DND-41 (cell line): ENCODE results near the gene TCF7L2.
A peak's percentile ranks its signal among the peaks of the same experiment; 100 is the strongest.

Source experiments
- ATAC-seq: fragments of 200-7000 bp; cut with Tn5 transposase; 3 replicates; pipeline ENCODE4 v1.9.1; 2021; ENCODE audit warnings: low read depth; ENCODE audit not compliant: insufficient read depth
- DNase-seq: peaks from one replicate; pipeline ENCODE4 v3.0.0-alpha.2; 2020
- H2AFZ ChIP-seq: 2 replicates; pipeline ENCODE4 v1.6.0; 2012; ENCODE audit warnings: low read depth, low read length
- H3K27ac ChIP-seq: 2 replicates; pipeline ENCODE4 v1.5.1; 2012; ENCODE audit warnings: low read length, inconsistent platforms
- H3K27me3 ChIP-seq: fragments of 200-600 bp; sonication (generic); 2 replicates; pipeline ENCODE4 v1.6.0; 2012; ENCODE audit warnings: low read length, mild to moderate bottlenecking, inconsistent platforms; ENCODE audit not compliant: insufficient read depth, poor library complexity
- H3K36me3 ChIP-seq: 2 replicates; pipeline ENCODE4 v1.5.1; 2012; ENCODE audit warnings: low read length, inconsistent platforms; ENCODE audit not compliant: insufficient read depth
- H3K4me1 ChIP-seq: 2 replicates; pipeline ENCODE4 v1.5.1; 2012; ENCODE audit warnings: mild to moderate bottlenecking, low read length; ENCODE audit not compliant: insufficient read depth
- H3K4me2 ChIP-seq: 2 replicates; pipeline ENCODE4 v1.6.0; 2012; ENCODE audit warnings: mild to moderate bottlenecking, moderate library complexity, low read length, inconsistent platforms; ENCODE audit not compliant: insufficient read depth
- H3K4me3 ChIP-seq, 2 experiments: fragments of 200-600 bp in 1 of 2; shearing (Covaris generic) in 1 of 2; 2 replicates each; pipeline ENCODE4 v1.5.1; 2012 to 2016; ENCODE audit warnings: inconsistent platforms in 2 of 2, low read length in 2 of 2, mild to moderate bottlenecking in 2 of 2, low read depth in 1 of 2, moderate library complexity in 1 of 2
- H3K79me2 ChIP-seq: 2 replicates; pipeline ENCODE4 v1.6.0; 2012; ENCODE audit warnings: low read length, inconsistent platforms; ENCODE audit not compliant: insufficient read depth
- H3K9ac ChIP-seq: 2 replicates; pipeline ENCODE4 v1.6.0; 2012; ENCODE audit warnings: low read depth, mild to moderate bottlenecking, inconsistent platforms, low read length, moderate library complexity
- H3K9me3 ChIP-seq: 2 replicates; pipeline ENCODE4 v1.5.1; 2012; ENCODE audit warnings: low read length, moderate library complexity, mild to moderate bottlenecking, inconsistent platforms; ENCODE audit not compliant: insufficient read depth, severe bottlenecking
- H4K20me1 ChIP-seq: 2 replicates; pipeline ENCODE4 v1.6.0; 2012; ENCODE audit warnings: low read length; ENCODE audit not compliant: insufficient read depth
- EZH2 ChIP-seq: IDR thresholded peaks from 3 replicates; pipeline ENCODE4 v1.6.1; 2012; ENCODE audit warnings: borderline replicate concordance, low read depth, mild to moderate bottlenecking, moderate library complexity, low read length, inconsistent platforms; ENCODE audit not compliant: severe bottlenecking
- TF ChIP-seq, protein P1 (sequence below): IDR thresholded peaks from 2 replicates; pipeline ENCODE4 v1.5.1; 2012; ENCODE audit warnings: borderline replicate concordance, low read length, moderate library complexity, mild to moderate bottlenecking; ENCODE audit not compliant: poor library complexity, severe bottlenecking; ENCODE audit errors: extremely low read depth

Gene TCF7L2

DNA sequence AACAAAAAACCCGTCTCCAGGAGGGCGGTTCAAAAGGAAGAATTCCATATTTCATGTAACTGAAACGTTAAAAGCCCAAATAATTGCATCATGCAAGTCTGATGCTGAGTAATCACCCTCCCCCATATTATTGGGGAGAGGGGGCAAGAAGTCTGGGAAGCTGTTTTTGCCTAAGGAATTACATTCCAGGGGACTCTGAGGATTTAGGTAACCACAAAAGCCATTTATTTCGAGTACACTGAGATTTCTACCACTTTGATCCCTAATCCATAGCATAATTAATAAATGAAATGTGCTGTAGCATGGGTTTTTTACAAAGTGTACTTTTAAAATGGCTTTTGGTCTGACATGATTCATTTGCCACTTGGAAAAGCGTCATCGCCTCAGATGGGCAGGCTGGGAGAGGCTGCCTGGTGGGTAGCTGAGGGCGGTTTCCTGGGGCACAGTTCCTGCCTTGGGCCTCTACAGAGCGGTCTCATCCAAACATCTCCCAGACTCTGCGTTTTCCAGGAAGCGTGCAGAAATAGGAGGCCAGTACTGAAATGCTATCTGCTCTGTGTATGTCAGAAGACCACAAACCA lies 106.5 kb downstream of the TCF7L2 start:
- Histone ChIP-seq H3K4me1 (peaks cover 9% of the 10 kb centered on the region), H2AFZ (no peak overlapping the region), H3K36me3 (no peaks in the 10 kb centered on the region), H3K4me3 (no peak overlapping the region), H3K4me2 (no peak overlapping the region), H3K9ac (no peak overlapping the region), H3K27me3 (no peaks in the 10 kb centered on the region), H3K27ac (no peak overlapping the region), H4K20me1 (peaks cover 23% of the 10 kb centered on the region; the same call in 1 of the 2 replicates), H3K79me2 (peaks cover 55% of the 10 kb centered on the region), H3K9me3 (no peaks in the 10 kb centered on the region)
- TF ChIP-seq, protein P1, sequence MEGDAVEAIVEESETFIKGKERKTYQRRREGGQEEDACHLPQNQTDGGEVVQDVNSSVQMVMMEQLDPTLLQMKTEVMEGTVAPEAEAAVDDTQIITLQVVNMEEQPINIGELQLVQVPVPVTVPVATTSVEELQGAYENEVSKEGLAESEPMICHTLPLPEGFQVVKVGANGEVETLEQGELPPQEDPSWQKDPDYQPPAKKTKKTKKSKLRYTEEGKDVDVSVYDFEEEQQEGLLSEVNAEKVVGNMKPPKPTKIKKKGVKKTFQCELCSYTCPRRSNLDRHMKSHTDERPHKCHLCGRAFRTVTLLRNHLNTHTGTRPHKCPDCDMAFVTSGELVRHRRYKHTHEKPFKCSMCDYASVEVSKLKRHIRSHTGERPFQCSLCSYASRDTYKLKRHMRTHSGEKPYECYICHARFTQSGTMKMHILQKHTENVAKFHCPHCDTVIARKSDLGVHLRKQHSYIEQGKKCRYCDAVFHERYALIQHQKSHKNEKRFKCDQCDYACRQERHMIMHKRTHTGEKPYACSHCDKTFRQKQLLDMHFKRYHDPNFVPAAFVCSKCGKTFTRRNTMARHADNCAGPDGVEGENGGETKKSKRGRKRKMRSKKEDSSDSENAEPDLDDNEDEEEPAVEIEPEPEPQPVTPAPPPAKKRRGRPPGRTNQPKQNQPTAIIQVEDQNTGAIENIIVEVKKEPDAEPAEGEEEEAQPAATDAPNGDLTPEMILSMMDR, result no peak
- TF ChIP-seq EZH2, result no peak
- DNase-seq (no peak), ATAC-seq (peak; percentile 27; the same call in 1 of the 3 replicates)

DNA sequence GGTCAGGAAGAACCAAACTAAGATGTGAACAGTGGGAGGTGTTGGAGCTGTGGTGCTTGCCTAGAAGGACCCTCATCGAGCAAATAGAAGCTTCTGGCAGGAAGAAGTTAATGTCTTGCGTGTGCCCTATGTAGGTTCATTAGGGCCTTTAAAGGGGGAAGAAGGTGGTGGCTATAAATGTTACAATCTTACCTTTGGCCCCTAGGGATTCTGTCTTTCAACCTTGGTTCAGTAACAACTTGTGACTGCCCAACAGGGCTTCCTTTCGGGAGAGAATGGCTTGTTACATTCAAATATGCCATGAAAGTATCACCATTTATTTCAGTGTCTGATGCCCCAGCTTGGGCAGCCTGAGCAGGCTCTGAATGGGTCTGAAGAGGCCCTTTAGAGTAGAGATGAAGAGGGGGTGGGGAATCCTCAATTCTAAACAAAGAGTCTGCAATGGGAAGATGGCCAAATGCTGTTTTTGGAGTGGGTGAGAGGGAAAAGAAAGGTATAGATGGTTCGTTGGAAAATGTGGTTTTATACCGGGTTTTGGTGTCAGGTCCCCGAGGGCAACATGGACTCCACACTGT lies 108.0 kb downstream of the TCF7L2 start:
- Histone ChIP-seq H3K36me3 (no peaks in the 10 kb centered on the region), H4K20me1 (peaks cover 23% of the 10 kb centered on the region; the same call in 1 of the 2 replicates), H3K4me1 (peaks cover 6% of the 10 kb centered on the region; the same call in 1 of the 2 replicates), H3K4me2 (no peak overlapping the region), H3K9me3 (no peaks in the 10 kb centered on the region), H3K27me3 (no peaks in the 10 kb centered on the region), H3K9ac (no peak overlapping the region), H3K27ac (no peak overlapping the region), H3K4me3 (no peak overlapping the region), H3K79me2 (peaks cover 49% of the 10 kb centered on the region), H2AFZ (no peak overlapping the region)
- TF ChIP-seq EZH2, result no peak
- TF ChIP-seq, protein P1, result no peak
- ATAC-seq, result no peak
- DNase-seq, result no peak

DNA sequence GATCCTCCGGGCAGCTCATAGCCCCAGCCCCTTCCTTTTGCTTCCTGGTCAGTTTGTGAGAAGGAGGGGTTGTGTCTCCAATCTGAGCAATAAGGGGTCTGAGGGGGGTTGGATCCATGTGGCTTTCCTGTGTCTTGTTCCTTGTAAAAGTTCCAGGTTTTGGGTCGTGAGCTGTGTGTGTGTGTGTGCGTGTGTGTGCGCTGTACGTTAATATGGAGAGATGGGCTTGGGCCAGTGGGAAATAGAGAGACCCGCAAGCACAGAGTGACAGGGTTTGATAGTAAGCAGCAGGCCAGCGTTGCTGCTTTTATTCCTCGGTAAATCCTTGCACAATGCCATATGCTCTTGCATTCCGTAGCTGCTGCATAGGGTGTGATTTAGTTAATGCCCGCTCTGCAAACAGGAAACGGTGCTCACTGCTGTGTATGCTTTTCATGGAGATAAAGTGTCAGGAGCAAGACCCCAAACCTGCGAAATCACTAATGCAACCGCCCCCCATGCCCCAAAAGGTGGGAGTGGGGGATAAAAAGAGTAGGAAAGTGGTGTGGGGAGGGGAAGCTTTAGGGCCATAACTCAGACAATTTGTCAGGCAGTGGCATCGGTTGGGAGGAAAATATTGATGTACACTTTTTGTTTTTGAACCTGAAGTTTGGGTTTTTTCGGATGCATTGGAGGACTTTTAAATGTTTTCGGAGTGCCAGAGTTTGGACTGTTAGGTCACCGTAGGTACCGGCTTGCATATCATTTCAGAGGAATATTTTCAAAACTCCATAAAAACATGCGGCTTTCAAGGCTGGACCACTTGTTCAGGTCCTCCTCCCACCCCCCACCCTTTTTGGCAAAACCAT lies 108.7 kb downstream of the TCF7L2 start:
- Histone ChIP-seq H4K20me1 (peaks cover 21% of the 10 kb centered on the region), H3K4me3 (no peak overlapping the region), H3K79me2 (peaks cover 47% of the 10 kb centered on the region), H3K27ac (no peak overlapping the region), H3K9ac (no peak overlapping the region), H3K27me3 (no peaks in the 10 kb centered on the region), H2AFZ (no peak overlapping the region), H3K36me3 (no peaks in the 10 kb centered on the region), H3K4me2 (no peak overlapping the region), H3K9me3 (no peaks in the 10 kb centered on the region), H3K4me1 (peaks cover 6% of the 10 kb centered on the region; the same call in 1 of the 2 replicates)
- DNase-seq (no peak), ATAC-seq (no peak)
- no peak for TF ChIP-seq EZH2
- TF ChIP-seq, protein P1, result no peak
